Activated CD8-positive, alpha-beta memory T cell treated with anti-CD3 and anti-CD28 coated beads, Interleukin-2, amount 50 U/mL, for 1 hour (primary cell): Measurements from ENCODE around the gene MSN.
"Not testable (repeated sequence)": the region's sequence is repeated elsewhere in the genome, so short reads cannot be mapped to it uniquely, and the experiment has no call there.

ENCODE experiments used
- DNase-seq: peaks from one replicate; pipeline ENCODE4 v3.0.0-alpha.2; 2020; ENCODE audit errors: extremely low read depth

MSN gene

DNA sequence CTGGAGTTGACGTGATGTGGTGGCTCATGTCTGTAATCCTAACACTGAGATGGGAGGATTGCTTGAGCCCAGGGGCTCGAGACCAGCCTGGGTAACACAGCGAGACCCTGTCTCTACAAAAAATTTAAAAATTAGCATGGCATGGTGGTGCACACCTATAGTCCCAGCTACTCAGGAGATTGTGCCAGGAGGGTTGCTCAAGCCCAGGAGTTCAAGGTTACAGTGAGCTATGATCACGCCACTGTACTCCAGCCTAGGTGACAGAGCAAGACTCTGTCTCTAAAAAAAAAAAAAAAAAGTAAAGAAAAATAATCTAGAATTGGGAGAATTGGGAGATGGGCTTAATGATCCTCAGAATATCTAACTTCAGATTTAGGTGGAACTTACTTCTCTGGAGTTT, 51.1 kb downstream of the MSN start:
- DNase-seq = no peak

DNA sequence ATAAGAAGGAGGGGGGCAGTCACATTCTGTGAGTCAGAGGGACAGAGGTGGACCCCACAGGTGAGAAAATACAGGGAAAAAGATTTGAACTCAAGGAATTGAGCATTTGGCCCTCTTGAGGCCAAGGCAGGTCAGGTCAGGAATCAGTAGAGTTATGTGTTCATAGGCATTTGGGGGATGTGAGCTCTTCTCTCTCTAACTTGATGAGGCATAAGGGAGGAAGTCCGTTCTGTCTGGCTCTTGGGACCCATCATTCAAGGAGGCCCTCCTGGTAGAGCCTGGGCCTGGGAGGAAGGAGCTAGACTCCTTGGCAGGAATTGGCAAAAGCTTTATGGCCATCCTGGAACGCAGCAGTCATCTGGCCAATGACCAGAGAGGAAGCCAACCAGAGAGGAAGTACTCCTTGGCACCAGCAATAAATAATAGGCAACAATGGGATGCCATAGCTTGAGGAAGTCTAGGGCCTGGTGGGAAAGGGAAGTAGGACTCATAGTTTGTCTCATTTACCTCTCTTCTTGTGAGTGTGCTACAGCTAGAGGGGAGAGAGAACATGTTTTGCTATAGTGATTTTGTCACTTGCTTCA, 53.0 kb downstream of the MSN start:
- DNase-seq = no peak

DNA sequence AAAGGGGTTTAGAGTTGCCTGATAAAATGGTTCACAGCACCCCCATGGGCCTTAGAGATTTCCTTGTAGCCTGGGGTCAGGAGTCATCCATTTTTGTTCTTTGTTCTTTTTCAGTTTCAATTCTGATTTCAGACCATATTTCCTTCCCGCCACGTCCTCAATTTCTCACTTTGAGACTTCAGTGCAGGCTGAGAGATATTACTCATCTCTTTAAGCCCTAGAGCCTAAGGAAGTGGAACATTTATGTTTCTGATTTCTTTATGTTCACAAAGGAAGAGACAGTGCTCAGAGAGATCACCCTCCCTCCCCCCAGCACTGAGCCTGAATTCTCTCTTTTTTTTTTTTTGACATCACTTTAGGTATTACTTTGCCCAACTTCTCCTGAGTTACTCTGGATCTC, 56.3 kb downstream of the MSN start:
- DNase-seq = no peak

DNA sequence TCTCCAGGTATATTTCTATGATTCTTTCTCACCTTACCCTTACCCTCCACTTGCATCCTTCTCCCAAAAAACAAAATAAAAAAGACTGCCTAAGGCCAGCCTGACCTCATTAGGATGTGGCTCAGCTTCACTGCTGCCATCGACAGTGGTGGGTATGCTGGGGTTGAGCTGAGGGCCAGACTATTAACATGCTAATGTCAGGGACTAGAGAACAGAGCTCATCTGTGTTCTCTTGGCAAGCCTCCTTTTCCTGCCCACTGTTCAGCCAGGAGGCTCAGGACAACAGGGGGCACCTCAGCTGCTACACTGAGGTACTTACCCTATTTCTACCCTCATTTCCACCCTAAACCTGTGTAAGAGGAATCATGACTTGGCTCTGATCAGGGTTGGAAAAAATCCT, 59.3 kb downstream of the MSN start:
- no peak for DNase-seq

DNA sequence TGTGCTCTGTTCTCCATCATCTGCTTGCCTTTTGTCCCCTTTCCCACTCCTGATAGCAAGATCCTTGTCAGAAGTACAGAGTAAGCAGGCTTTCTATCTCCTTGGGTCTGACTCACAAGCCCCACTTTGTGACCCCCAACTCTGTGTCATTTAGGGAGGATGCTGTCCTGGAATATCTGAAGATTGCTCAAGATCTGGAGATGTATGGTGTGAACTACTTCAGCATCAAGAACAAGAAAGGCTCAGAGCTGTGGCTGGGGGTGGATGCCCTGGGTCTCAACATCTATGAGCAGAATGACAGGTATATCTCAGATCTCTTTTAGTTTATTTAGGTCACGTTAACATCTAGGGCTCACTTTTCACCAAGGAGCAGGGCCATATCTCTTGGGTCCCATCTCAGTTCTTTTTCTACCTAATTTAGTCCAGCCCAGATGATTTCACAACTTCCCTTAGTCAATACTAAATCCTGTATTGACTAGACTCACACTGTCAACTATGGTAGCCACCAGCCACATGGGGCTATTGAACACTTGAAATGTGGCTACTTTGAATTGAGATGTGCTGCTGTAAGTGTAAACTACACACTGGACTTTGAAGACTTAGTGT, 64.3 kb downstream of the MSN start:
- no peak for DNase-seq

DNA sequence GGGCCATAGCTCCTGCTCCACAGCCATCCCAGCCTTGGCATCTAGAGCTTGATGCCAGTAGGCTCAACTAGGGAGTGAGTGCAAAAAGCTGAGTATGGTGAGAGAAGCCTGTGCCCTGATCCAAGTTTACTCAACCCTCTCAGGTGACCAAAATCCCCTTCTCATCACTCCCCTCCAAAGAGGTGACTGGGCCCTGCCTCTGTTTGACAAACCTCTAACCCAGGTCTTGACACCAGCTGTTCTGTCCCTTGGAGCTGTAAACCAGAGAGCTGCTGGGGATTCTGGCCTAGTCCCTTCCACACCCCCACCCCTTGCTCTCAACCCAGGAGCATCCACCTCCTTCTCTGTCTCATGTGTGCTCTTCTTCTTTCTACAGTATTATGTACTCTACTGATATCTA, 73.5 kb downstream of the MSN start:
- no peak for DNase-seq

DNA sequence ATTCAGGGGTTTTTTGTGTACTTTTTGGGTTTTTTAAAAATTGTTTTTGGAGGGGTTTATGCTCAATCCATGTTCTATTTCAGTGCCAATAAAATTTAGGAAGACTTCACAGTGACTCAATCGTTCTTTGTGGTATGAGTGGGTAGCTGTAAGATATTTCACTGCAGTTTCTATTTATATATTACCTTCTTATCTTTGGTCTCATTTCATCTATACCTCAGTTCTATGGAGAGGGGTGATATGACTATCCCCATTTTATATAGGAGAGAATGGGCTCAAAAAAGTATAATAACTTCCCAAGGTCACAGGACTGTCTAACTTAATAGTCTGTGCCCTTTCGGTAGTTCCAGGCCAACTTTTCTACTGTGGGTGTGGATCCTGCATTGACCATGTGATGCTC, 74.4 kb downstream of the MSN start:
- DNase-seq = no peak

DNA sequence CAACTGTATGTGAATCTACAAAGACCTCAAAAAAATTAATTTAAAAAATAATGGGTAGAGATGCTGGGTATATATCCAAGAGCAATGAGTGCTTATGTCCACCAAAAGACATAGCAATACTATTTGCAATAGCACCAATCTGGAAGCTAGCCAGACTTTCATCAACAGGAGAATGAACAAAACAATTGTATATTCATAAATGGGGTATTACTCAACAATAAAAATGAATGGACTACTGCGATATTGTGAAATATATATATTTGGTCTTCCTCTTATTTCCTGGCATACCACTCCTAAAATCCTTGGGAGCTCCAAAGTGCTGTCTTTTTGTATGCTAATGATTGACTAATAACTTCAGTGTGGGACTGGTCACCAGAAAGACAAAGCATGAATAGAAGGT, 77.5 kb downstream of the MSN start:
- DNase-seq = no peak

DNA sequence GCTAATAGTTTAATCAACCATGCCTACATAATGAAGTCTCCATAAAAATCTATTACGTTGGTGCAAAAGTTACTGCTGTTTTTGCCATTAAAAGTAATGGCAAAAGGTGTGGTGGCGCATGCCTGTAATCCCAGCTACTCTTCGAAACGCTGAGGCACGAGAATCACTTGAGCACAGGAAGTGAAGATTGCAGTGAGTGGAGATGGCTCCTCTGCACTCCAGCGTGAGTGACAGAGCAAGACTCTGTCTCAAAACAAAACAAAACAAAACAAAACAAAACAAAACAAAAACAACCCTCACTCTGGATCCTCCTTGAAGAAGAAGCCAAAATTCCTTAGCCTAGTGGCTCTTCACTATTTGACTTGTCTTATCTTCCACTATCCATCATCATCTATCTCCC, 78.0 kb downstream of the MSN start:
- no peak for DNase-seq

DNA sequence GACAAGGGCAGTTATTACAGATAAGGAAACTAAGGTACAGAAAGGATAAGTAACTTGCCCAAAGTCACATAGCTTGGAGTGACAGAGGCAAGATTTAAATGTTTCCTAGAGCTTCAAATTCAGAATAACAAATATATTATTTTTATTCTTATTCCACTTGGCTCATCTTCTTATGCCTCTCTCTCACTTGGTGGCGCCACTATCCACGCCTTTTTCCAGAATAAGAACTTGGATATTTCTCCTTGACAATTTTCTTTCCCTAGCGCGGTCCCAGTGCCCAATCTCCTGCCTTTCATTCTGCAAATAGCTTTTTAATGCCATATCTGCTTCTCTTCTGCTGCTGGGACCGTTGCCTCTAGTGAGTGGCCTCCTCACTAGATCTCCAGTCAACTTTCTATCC, 78.5 kb downstream of the MSN start:
- DNase-seq = no peak

DNA sequence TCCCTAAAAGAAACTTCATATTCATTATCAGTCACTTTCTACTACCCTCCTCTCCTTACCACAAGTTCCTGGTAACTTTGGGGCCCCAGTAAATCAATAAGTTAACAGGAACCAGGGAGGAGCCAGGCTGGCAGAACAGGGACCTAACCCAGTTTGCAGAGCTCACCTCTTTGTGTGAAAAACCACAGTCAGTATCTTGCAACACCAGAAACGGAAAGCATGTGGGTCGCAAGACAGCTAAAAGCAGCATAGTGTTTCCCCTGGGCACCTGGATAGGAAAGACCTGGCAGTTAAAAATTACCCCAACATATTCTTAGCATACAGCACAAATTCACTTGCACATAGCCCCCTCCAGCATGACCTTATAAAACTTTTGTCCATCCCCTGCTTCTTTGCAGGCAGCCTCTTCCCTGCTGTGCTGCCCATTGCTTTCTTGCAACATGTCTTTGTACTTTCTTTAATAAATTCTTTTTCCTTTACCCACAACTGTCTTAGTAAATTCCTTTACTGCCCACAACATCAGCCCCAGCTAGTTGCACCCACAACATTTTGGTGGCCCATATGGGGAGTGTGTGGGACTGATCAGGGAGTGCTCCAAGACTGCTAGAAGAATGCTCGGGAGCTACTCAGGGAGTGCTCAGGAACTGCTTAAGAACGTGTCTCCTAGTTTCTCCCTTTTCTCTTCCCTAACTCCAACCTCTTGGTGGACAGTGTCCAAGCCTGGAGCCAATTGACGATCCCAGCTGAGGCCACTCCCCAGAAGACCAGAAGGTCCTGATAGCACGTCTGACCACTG, 83.4 kb downstream of the MSN start:
- peak; percentile 4 for DNase-seq

DNA sequence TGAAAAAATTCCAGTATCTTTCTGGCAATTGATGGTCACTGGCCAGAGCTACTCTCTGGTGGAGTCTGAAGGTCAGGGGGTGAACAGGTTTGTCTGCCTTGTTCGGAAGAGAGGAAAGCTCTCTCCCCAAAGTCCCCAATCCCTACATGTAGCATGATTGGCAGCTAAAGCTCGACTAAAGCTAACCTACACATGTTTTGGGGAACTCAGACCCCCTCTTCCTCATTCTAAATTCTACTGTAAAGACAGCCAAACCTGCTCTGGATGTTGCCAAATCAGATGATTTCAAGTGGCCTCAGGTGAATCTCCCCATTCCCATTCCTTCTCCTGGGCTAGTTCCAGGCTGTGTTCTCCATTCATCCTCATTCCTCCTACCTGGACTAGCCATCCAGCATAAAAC, 84.1 kb downstream of the MSN start:
- no peak for DNase-seq

DNA sequence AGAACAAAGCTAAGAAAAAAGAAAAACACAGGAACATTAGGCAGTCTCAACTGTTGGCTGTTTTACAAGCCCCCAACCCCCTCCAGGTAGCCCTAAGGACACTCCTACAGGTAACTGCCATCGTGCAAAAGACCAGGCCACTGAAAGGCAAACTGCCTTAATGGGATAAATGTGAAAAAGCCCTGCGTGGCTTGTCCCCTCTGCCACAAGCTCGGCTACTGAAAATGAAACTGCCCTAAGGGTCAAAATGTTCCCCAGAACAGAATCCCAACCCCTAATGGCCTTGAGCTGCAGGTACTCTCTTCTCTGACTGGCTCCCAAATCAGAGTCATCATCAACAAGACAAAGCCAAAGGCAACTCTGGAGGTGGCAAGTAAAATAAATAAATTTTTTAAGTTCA, 84.8 kb downstream of the MSN start:
- DNase-seq = no peak

DNA sequence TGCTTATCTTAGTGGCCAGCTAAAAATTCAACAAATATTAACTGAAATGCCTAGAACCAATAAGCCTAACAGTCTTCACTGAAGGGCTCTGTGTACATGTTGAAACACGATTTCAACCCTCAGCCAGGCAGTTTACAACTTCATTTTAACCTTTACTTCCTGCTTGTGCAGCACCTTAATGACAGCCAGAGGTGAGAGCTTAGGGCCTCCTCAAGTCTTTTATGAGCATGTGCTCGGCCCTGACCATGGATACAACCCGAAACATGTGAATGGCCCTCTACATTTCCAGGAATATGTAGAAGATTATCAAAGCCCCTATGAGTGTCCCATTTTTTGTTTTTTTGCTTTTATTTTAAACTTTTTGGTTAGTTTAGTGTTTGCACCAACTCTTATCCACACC, 88.3 kb downstream of the MSN start:
- DNase-seq = no peak

DNA sequence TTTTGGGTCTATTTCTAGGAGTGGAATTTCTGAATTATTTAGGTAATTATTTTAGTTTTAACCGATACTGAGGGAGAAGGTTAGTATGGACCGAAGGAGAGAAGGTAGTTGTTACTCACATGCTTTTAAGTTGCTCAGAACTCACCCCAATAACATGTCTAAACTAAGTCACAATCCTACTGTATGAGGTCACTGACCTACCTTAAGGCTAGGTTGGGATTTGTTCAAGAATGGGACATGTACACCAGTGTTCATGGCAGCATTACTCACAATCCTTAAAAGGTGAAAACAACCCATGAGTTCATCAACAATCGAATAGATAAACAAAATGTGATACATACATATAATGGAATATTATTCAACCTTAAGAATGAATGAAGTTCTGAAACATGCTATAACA, 90.5 kb downstream of the MSN start:
- no peak for DNase-seq

DNA sequence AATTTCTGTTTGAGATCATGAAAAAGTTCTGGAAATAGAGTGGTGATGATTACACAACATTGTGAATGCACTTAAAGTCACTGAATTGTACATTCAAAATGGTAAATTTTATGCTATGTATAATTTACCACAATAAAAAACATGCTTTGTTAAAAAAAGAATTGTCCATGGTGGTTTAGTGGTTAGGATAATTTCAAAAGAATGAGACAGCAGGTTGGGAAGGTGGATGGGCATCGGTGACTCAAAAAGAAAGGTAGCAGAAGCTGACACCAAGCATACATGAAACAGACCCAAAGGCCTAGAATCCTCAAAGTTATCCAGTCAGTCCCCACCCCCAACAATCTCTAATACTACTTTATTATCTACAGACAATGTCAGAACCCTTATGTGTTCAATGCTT, 91.1 kb downstream of the MSN start:
- no peak for DNase-seq

DNA sequence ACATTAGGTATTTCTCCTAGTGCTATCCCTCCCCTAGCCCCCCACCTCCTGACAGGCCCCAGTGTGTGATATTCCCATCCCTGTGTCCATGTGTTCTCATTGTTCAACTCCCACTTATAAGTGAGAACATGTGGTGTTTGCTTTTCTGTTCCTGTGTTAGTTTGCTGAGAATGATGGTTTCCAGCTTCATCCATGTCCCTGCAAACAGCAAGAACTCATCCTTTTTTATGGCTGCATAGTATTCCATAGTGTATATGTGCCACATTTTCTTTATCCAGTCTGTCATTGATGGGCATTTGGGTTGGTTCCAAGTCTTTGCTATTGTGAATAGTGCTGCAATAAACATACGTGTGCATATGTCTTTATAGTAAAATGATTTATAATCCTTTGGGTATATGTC, 92.1 kb downstream of the MSN start:
- DNase-seq = not testable (repeated sequence)

DNA sequence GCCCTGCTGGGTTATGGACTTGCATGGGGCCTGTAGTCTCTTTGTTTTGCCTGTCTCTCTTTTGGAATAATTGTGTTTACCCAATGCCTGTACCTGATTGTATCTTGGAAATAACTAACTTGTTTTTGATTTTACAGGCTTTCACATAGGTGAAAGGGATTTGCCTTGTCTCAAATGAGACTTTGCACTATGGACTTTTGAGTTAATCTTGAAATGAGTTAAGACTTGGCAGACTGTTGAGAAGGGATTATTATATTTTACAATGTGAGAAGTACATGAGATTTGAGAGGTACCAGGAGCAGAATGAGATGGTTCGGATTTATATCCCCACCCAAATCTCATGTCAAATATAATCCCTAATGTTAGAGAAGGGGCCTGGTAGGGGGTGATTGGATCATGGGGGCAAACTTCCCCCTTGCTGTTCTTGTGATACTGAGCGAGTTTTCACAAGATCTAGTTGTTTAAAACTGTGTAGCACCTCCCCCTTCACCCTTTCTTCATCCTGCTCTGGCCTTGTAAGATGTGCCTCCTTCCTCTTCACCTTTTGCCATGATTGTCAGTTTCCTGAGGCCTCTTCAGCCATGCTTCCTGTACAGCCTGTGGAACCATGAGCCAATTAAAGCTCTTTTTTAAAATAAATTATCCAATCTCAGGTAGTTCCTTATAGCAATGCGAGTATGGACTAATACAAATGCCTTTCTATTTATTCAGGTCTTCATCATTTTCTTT, 102.3 kb downstream of the MSN start:
- DNase-seq = no peak

DNA sequence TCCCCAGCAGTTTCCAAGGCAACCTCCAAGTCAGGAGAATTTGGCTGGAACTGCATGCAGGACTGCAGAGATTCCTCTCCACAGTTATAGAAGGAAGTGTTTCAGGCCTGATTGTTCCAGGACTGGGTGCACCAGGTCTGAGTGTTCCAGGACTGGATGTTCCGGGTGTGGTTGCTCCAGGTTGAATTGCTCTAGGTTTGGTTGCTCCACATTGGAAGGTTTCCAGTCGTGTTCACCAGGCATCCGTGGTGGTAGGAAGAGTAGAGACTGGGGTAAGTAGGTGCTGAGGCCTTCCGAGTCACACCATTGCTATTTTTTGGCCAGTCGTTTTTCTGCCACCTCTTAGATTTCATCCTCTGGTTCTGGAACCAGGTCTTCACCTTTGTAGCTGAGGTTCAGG, 105.4 kb downstream of the MSN start:
- no peak for DNase-seq

DNA sequence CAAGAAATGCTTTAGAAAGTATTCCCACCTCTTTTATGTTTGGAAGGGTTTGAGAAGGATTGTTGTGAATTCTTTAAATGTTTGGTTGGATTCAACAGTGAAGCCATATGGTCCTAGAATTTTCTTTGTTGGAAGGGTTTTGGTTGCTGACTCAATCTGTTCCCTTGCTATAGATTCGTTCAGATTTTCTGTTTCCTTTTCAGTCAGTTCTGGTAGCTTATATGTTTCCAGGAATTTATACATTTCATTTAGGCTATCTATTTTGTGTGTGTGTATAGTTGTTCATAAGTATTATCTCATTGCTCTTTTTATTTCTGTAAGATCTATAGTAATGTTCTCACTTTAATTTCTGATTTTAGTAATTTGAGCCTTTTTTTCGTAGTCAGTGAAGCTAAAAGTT, 114.4 kb downstream of the MSN start:
- no peak for DNase-seq

DNA sequence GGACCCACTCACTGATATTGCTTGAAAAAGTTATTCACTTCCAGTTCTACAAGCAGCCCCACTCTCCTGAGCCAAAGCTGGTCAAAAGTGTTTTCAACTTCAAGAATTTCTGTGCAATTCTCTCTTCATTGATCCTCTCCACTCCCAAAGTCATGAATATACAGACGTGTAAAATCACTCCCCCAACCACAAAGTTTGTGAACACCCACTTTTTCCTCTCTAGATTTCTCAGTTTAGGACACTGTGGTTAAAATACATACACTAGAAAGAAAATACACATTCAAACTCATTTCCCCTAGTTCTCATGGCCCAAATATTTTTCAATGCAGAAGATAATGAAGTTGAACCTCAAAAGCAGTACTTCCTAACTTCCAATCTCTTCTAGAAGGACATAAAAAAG, 116.3 kb downstream of the MSN start:
- no peak for DNase-seq
